HuH-7 (cell line): ENCODE results near the gene PUM1.

ENCODE experiments used
- DNase-seq: peaks from one replicate; pipeline ENCODE4 v3.0.0; 2011; ENCODE audit warnings: low spot score

PUM1 gene

GRCh38 chr1:30923597-30923996 is 141.9 kb downstream of the PUM1 start:
- DNase-seq = no peak

DNA sequence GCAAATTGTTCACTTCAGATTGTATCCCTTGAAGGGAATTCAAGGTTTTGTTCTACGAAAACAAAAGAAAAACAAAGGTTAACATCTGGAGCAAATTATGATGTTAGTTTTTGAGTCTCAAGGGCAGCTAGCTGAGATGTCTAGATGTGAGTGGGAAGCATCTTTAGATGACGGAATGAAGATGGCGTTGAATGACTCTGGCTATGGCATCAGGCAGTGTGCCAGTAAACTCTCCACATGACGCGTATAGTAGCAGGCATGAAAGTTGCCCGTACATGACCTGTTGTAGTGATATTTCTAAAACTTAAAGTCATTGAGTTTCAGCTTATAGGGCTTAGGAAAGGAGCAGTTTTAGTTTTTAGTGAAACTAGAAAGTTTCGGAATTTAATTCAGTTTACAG is 144.7 kb downstream of the PUM1 start:
- DNase-seq = no peak

DNA sequence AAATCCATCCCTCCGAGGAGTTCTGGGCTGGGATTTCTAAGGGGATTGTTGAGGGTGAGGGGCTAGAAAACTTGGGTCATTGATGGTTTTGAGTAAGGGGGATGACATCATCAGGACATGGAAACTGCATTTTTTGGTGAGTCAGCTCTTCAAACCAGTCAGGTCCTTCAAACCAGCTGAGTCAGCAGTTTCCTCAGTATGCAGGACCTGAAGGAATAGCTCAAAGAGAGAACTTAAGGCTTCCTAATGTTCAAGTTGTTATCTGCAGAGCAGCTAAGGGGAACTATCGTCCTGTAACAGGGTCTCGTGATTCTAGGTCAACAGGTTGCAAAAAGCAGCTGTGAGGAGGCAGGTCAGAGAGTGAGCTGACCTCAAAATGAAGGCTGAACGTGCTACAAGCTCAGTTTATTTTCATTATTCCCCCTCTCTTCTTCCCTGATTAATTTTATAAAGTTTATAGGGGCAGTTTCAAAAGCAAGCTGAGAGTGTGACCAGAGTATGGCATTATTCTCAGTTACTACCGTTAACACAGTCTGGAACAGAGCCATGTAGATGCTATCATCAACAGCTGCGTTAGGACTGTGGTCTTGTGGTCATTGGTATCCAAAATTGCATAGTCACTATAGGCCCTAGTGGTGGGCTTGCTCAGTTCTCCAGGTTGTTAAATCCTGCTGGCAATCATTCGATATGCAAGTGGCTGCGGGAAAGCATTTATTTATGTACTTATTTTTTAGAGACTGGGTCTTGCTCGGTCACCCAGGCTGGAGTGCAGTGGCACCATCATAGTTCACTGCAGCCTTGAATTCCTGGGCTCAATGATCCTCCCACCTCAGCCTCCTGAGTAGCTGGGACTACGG is 146.3 kb downstream of the PUM1 start:
- no peak for DNase-seq

- DNase-seq = no peak
Measured at GRCh38 chr1:30916296-30916695, 149.2 kb downstream of the PUM1 start.

GRCh38 chr1:30915491-30916230 is 149.9 kb downstream of the PUM1 start:
- no peak for DNase-seq

GRCh38 chr1:30914931-30915330 is 150.6 kb downstream of the PUM1 start:
- DNase-seq = no peak

DNA sequence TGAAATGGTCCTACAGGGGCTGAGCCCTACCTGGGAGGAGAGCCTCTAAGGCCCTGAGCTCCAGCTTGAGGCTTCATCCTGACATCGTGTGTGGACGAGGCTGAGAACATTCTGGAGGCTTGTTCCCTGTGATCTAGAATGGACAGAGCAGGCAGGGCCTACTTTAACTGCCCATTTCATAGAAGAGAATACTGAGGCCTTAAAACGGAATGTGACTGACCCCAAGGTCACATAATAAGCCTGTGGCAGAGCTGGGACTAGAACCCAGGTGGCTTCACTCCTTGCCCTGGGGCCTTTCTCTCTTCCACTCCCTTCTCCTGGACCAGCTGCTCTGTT is 151.0 kb downstream of the PUM1 start:
- no peak for DNase-seq

- DNase-seq = no peak
Measured at GRCh38 chr1:30912913-30913652, 152.4 kb downstream of the PUM1 start.

DNA sequence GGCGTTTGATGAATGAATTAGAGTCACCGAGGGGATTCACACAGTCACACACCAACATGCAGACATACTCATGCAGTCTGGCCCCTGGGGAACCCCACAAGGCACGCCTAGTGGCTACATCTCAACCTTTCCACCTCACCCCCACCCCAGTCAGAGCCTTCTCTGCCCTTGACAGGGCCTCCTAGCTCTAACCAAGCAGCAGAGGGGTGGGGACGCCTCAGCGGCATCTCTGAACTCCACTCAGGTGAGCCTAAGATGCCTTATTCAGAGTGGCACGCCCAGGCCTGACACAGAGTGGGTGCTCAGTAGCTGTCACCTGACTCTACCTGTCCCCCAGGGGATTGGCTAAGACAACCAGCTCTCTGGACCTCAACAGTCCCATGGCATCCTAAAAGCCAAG is 153.3 kb downstream of the PUM1 start:
- no peak for DNase-seq

- peak; percentile 89 for DNase-seq
Measured at GRCh38 chr1:30911059-30911954, 154.2 kb downstream of the PUM1 start.

- DNase-seq = no peak
Measured at GRCh38 chr1:30909365-30910068, 156.0 kb downstream of the PUM1 start.

DNA sequence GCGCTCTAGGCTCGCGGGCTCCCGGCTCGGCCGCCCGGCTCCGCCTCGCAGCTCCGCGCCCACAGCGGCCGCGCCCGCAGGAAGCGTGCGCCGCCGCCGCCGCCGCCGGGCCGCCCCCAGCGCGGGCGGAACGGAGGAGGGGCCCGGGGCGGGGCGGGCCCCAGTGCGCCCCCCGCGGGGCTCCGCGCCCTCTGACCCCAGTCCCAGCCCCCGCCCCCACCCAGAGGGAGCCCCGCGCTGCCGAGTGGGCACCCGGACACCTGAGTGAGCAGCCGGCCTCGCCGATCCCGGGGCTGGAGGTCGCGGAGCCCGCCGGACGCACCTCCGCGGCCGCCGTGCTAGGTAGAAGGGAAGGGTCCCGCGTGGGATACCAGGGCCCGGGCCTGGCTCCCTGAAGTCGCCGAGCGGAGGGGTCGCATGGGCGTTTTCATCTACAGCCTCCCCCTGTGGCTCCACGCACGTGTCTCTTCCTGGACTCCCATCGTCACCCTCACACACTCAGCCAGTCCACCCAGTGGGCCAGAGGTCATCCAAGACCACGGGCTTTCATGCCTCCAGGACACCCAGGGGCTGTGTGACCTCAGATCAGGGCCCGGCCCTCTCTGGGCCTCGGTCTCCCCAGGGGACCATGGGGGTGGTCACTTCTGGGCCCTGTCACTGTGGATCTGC is 156.7 kb downstream of the PUM1 start, which contains the start of gene SDC3:
TSS of gene SDC3 (minus strand) at position 63 of the 669 bp plus-strand sequence. CDS start 172 bp downstream, outside the sequence.
- peak; percentile 53 for DNase-seq

- no peak for DNase-seq
Measured at GRCh38 chr1:30908316-30908695, 157.2 kb downstream of the PUM1 start.

GRCh38 chr1:30907481-30908315 is 157.8 kb downstream of the PUM1 start:
- no peak for DNase-seq

DNA sequence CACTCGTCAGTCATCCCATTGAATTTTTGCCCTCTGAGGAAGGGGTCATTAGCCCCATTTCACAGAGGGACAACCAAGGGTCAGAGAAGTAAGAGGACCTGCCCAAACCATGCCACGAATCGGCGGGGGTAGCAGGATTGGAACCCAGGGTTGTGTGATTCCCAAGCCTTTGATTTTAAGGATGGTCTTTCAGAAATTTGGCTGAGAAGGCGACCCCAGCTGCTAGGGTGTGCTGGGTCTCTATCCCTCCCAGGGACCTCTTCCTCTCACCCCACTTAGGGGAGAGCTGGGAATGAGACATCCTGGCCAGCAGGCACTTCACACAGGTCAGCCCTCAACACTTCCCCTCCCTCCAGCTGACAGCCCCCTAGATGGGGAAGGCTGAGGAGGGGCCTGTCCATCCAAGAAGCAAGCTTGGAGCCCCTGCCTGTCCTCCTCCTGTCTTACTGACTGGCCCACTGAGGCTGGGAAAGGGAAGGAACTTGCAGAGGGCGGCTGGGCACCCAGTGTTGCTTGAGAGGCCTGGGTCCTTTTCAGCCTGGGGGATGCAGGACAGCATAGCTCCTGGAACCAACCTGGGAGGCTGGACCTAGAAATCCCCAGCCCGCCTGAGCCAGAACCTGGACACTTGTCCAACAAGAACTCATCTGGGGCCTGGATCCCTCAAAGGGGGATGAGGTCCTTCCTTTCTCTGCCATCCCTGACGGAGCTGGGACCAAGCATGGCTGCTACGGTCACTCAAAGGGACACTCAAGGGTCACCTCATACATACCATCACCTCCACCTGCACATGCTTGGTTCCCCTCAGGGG is 158.7 kb downstream of the PUM1 start:
- DNase-seq = no peak

DNA sequence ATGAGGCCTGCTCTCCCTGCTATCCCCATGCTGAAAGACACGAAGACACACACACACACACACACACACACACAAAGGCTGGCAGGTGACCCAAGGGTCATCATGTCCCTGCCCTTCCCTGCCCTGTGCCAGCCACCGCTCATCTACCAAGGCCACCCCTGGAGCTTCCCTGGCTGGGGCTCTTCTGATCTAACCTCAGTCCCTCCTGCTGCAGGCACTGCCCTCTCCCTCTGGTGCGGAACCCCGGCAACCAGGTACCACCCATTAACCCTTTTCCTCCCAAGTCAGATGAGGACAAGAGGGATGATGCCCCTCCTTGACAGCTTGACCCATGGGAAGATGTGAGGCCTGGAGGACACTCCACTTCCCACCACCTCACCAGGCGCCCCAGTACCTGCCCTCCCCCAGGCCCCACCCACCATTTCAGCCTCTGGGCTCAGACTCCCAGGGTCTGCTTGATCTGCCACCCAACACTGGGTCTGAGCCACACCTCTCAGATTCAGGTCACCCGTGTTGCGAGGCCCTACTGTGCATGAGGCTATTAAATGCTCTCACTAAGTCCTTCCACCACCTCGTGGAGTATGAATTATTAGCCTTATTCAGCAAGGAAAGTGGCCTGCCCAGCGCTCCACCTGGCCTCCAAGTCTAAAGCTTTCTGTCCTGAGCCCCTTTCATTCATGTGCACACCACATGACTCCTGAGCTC is 159.4 kb downstream of the PUM1 start:
- DNase-seq = no peak

DNA sequence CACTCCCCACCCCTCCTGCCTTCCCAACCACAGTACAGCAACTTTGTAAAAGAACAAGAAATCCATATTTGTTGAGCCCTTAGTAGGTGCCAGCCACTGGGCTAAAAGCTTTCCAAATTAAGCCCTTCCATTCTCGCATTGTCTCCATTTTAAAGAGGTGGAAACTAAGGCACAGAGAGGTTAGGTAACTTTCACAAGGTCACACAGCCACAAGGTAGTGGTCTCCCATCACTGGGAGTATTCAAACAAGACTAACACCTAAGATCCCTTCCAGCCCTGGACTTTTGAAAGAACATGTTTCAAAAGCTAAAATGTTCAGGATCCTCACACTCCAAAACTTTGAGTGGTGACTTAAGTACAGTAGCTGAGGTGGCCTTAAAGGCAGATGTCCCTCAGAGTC is 160.1 kb downstream of the PUM1 start:
- no peak for DNase-seq

- no peak for DNase-seq
Measured at GRCh38 chr1:30904962-30905335, 160.6 kb downstream of the PUM1 start.
